Activated CD4-positive, alpha-beta T cell treated with anti-CD3 and anti-CD28 coated beads, Interleukin-2, amount 50 U/mL, for 1 hour (primary cell): ENCODE results near the gene RIPK4.

ENCODE experiments used
- DNase-seq: peaks from one replicate; pipeline ENCODE4 v3.0.0-alpha.2; 2020

Gene RIPK4

GRCh38 chr21:41766883-41767605 lies at the start of gene RIPK4:
Gene RIPK4 (minus strand): TSS chr21:41767052. CDS start chr21:41767041, 11 bp downstream.
- DNase-seq: peak; percentile 63

- DNase-seq: no peak
These were observed 49.1 kb upstream of the RIPK4 start for GRCh38 chr21:41815652-41816582.

GRCh38 chr21:41813226-41813625 lies 46.4 kb upstream of the RIPK4 start:
- DNase-seq: no peak

- no peak for DNase-seq
These were observed 45.8 kb upstream of the RIPK4 start for GRCh38 chr21:41812679-41813078.

DNA sequence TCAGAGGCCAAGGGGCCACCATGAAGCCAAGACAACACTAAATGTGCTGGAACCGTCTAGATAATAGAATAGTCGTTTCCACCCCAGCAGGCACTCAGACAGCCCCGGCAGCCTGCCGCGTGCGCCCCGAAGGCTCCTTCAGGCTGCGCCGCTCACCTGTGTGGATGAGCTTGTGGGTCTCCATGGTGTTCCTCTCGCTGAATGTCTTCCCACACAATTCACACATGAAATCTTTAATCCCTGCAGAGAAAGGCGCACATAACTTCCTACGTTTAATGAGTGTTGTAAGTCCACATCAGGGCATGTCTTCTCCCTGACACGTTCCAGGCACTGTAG lies 43.7 kb upstream of the RIPK4 start:
- DNase-seq: no peak

DNA sequence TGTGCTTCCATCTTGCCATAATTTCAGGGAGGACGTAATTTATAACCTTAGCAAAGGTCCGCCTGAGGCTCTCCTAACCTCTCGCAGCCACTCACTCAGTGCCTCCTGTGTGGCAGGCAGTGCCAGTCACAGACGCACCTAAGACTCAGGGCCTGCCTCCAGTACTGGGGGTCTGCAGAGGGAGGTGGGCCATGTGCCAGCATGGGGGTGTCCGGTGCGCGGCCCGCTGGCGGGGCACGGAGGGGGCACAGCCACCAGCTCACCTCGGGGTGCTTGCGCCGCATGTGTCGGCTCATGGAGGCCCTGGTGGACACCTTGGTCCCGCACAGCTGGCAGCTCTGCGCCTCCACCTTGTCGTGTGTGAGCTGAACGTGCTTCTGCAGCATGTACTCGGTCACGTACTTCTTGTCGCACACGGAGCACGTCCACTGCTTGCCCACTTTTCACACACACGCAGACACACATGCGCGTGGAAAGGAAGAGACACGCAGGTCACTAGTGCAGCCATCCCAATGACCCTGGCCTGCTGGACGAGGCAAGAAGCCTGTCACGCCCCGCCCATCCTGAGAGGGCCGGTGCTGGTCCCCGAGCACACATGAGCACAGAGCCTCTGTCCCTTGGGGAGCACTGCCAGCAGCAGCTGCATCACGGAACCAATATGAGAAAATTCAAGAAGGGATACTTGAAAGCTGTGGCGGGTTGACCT lies 43.2 kb upstream of the RIPK4 start:
- no peak for DNase-seq

- no peak for DNase-seq
These were observed 42.0 kb upstream of the RIPK4 start for GRCh38 chr21:41808846-41809245.

GRCh38 chr21:41808094-41808493 lies 41.2 kb upstream of the RIPK4 start:
- no peak for DNase-seq

- no peak for DNase-seq
These were observed 39.9 kb upstream of the RIPK4 start for GRCh38 chr21:41806773-41807172.

DNA sequence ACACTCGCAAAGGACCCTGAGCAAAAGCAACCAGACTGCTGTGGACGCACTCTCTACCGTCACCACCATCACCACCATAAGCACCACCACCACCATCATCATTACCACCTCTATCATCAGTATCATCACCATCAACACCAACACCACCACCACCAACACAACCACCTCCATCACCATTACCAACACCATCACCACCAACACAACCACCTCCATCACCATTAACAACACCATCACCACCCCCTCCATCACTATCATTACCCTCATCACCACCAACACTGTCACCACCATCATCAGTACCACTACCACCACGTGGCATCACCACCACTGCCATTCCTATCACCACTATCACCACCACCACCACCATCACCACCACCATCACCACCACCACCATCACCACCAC lies 38.8 kb upstream of the RIPK4 start:
- no peak for DNase-seq

GRCh38 chr21:41805038-41805437 lies 38.2 kb upstream of the RIPK4 start:
- no peak for DNase-seq

GRCh38 chr21:41804381-41804780 lies 37.5 kb upstream of the RIPK4 start:
- DNase-seq: no peak

- DNase-seq: no peak
These were observed 36.5 kb upstream of the RIPK4 start for GRCh38 chr21:41803316-41803715.

DNA sequence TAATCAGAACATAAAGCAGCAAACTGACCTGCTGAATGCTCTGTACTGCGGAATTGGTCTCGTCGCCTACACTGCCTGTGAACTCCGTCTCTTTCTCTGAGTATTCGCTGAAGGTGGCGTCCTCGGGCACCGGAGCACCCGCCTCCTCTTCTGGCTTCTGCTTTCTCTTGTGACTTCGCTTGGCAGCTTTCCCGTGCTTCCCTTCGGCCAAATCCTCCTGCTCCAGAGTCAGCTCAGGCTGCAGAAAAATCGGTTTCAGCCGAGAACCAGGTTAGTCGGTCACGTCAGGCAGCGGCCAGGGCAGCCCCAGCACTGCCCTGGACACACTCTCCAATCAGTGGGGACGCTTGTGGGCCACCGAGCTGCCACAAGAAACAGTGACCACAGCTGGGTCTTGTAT lies 35.8 kb upstream of the RIPK4 start:
- no peak for DNase-seq

- no peak for DNase-seq
These were observed 35.3 kb upstream of the RIPK4 start for GRCh38 chr21:41802198-41802584.

GRCh38 chr21:41801321-41802197 lies 34.7 kb upstream of the RIPK4 start:
- DNase-seq: no peak

- no peak for DNase-seq
These were observed 33.8 kb upstream of the RIPK4 start for GRCh38 chr21:41800425-41801320.

- DNase-seq: no peak
These were observed 32.9 kb upstream of the RIPK4 start for GRCh38 chr21:41799763-41800162.

DNA sequence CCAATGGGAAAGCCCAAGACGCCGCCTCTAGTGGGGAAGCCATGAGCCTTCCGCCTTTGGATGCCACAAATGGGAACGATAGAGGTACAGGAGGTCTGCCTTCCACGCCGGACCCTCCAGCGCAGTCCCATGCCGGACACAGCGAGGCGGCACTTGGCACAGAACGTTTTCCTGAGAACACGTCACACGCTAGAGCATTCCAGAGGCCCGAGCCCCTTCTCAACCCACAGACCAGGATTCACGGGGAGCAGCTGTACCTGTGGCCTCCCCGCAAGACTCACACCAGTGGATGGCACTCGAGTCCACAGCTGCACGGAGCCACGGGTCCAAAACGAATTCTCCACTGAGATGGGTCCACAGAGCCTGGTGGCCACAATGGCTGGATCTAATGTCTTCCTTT lies 31.5 kb upstream of the RIPK4 start:
- DNase-seq: no peak

DNA sequence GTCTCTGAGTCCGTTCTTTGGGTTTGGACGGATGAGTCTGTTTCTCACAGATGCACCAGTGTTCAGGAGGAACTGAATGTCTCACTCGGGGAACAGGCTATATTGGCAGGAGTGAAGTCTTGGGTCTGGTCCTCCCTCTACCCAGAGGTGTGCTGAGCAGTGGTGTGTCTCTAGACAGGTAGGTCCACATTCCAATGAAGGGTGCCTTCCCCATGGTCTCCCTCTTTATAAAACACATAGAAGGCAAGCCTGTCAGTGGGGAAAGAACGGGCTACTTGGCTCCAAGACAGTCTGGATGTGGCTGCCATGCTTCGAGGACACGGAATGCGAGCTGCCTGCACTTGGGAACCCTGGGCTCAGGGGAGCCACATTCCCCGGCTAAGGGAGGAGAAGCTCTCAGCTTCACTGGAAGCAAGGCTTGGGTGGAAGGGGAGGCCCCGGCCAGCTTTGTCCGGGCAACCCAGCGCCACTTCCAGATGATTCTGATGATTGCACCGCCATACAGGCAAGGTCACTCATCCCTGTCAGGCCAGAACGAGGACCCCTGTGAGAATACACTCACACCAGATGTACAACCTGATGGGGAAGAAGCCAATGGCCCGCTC lies 29.7 kb upstream of the RIPK4 start:
- DNase-seq: no peak

DNA sequence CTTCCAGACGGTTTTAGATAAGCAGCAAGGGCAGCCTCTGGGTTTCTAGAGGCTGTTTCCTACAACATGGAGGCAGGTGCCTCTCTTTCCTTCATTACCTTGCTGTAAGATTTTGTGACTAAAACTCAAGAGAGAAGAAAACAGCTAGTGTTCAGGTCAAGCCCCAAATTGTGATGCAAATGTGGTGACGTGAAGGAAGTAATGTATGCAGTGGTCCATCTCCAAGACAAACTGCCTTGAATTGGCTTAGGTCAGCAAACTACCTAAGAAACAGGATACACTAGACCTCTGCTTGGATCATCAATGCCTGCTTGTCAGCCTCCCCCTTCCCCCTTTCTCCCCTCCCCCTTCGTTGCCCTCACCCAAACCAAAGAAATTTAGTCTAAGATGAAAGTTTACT lies 28.9 kb upstream of the RIPK4 start:
- DNase-seq: no peak
